Gastrocnemius medialis (tissue), 4 donors: ENCODE results near the gene CERS5.

Experiments
- CTCF ChIP-seq, 5 experiments: fragments of 450-650 bp in 3 of 5; fragments of 200-600 bp in 2 of 5; sonication (generic) in 2 of 5; IDR thresholded peaks in 4 of 5; conservative IDR thresholded peaks in 1 of 5; 1 replicate in 4 of 5; 2 replicates in 1 of 5; pipeline ENCODE4 v1.5.1; 2016 to 2019; ENCODE audit warnings: antibody characterized with exemption in 5 of 5, mild to moderate bottlenecking in 3 of 5, moderate library complexity in 3 of 5
- POLR2A ChIP-seq, 2 donors: fragments of 450-650 bp; IDR thresholded peaks; one replicate each; pipeline ENCODE4 v1.6.1; 2017; ENCODE audit warnings: antibody characterized with exemption in 2 of 2, mild to moderate bottlenecking in 2 of 2, moderate library complexity in 2 of 2

GRCh38 chr12:50106907-50107306, 60.3 kb downstream of the CERS5 start:
- TF ChIP-seq CTCF (IDR thresholded peaks at IDR 0.05 in 4 of 5, conservative IDR thresholded peaks at IDR 0.05 in 1 of 5) = no peak
- no peak for TF ChIP-seq POLR2A (IDR thresholded peaks at IDR 0.05)
